GM19099 (cell line): ENCODE measurements around the gene OR1L6.

Experiments
- POLR2A ChIP-seq: IDR thresholded peaks from 3 replicates; pipeline ENCODE4 v1.6.1; 2011; ENCODE audit warnings: low read depth; ENCODE audit not compliant: insufficient read length; ENCODE audit errors: extremely low read depth

OR1L6 gene

DNA sequence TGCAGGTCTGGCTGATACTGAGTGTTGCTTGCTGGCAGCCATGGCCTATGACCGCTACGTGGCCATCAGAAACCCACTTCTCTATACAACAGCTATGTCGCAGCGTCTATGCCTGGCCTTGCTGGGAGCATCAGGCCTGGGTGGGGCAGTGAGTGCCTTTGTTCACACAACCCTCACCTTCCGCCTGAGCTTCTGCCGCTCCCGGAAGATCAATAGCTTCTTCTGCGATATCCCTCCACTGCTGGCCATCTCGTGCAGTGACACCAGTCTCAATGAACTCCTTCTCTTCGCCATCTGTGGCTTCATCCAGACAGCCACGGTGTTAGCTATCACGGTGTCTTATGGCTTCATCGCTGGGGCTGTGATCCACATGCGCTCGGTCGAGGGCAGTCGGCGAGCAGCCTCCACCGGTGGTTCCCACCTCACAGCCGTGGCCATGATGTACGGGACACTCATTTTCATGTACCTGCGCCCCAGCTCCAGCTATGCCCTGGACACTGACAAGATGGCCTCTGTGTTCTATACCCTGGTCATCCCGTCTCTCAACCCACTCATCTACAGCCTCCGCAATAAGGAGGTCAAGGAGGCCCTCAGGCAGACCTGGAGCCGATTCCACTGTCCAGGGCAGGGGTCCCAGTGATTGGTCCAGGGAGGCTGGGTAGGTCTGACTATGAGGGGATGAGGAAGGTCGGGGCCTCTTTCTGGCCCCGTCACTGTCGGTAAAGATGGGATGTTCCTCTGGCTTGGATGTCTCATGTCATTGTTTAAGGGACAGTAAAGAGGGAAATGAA lies 47.3 kb downstream of the OR1L6 start:
- no peak for TF ChIP-seq POLR2A

DNA sequence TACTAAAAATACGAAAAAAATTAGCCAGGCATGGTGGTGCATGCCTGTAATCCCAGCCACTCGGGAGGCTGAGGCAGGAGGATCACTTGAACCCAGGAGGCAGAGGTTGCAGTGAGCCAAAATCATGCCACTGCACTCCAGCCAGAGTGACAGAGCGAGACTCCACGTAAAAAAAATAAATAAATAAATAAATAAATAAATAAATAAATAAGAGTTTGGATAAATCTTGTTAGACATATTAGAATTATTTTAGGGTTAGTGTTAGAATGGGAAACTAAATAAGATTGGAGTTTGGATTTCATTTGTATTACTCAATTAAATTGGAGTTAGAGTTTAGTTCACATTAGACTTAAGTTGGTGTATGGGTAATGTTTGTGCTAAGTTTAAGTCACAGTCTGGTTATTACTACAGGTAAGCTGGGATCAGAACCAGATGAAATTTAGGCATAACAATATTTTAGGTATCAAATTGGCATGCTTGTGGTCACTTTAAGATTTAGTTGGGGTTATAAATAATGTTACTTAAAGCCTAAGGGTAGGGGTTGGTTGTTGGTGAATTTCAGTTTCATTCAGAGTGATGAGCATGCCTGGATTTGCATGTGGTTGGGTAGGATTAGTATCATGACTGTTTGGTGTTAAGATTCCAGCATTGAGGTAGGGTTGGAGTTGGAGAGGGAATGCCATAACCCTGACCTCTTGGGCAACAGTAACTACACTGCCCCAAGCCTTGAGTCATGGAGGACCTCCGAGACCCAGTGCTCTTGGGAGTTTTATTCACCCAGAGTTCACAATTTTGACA lies 50.0 kb downstream of the OR1L6 start:
- no peak for TF ChIP-seq POLR2A

DNA sequence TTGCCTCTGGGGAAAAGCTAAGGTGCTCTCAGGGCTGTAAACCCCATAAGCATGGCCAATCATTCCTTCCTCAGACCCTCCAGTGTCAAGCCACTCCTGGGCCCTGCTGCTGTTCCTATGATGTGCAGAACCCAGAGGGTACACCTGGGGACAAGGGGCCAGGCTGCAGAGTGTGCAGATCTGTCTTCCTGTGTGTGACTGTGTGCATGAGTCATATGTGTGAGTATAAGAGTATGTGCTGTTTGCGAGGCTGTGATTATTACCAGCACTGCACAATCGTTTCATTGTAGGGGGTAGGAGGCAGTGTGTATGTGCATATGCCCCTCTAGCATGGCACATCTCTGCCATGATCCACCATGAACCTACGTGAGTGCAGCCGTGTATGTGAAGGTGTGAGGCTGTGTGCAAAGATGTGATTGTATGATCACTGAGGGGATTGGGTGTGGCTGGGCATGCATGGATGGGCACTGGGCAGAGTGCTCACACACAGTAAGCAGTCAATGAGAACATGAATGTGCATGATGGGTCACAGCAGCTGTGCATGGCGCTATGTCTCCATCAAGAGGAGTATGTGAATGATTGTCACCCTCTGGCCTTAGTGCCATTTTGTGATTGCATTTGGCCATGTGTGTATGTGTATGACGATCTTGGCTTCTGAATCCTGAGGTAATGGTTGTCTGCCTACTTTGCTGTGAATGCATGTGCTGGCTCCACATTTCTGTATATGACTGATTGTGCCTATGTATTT lies 55.4 kb downstream of the OR1L6 start:
- TF ChIP-seq POLR2A = no peak
